HFFc6 (cell line): Measurements from ENCODE around the gene JCAD. TPM values are rescaled to one million over a fixed set of nuclear protein-coding genes. Genes with fewer than 3 reads are reported as not detected.

Experiments used
- DNase-seq: peaks from one replicate; pipeline ENCODE4 v3.0.0-alpha.2; 2018
- H3K27ac Mint-ChIP-seq: 2 replicates; pipeline ENCODE4 v1.8.0; 2020; ENCODE audit warnings: mild to moderate bottlenecking, mixed read lengths
- H3K27me3 Mint-ChIP-seq: 2 replicates; pipeline ENCODE4 v1.8.0; 2021; ENCODE audit warnings: mild to moderate bottlenecking, moderate library complexity, mixed read lengths; ENCODE audit not compliant: insufficient read depth
- H3K36me3 Mint-ChIP-seq: 2 replicates; pipeline ENCODE4 v1.8.0; 2021; ENCODE audit warnings: low read depth, mixed read lengths
- H3K4me1 Mint-ChIP-seq: 2 replicates; pipeline ENCODE4 v1.8.0; 2020; ENCODE audit warnings: low read depth, mixed read lengths
- H3K4me3 Mint-ChIP-seq: 2 replicates; pipeline ENCODE4 v1.8.0; 2020; ENCODE audit warnings: mild to moderate bottlenecking, moderate library complexity, mixed read lengths
- H3K9me3 Mint-ChIP-seq: 2 replicates; pipeline ENCODE4 v1.8.0; 2020; ENCODE audit warnings: mild to moderate bottlenecking, mixed read lengths
- total RNA-seq, 6 experiments: library from RNA; stranded (reverse); fragmentation: NEBNext Ultra II Directional; extraction: Animal tissue kit (Norgen Biotek cat#: 25700); gene quantifications; 2 replicates in 1 of 6; 3 replicates in 5 of 6; pipeline ENCODE4 v1.2.3, GENCODE V29; 2021
- TF ChIP-seq, protein P1 (sequence below): fragments of 200-600 bp; sonication (generic); IDR thresholded peaks from 2 replicates; pipeline ENCODE4 v1.5.0; 2021; ENCODE audit warnings: antibody characterized with exemption, mild to moderate bottlenecking

The JCAD gene
- total RNA-seq, 6 experiments from 2014 or later = 27.7 to 54.4 (median 46.6) TPM

DNA sequence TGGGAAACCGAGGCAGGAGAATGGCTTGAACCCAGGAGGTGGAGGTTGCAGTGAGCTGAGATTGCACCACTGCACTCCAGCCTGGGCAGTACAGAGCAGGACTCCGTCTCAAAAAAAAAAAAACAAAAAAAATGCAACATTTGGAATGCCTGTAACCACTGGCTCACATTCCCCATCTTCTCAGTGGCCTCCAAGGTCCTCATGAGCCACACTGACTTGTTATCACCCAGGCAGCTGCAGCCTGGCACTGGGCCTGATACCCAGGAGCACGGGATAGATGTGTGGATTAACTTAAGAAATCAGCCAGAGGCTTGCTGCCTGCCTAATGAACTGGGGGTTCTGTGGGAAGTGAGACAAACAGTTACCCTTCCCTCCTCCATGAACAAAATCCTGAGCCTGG lies 23.0 kb downstream of the JCAD start:
- Mint-ChIP-seq H3K4me1 (no peaks in the 10 kb centered on the region), H3K4me3 (no peak overlapping the region)

DNA sequence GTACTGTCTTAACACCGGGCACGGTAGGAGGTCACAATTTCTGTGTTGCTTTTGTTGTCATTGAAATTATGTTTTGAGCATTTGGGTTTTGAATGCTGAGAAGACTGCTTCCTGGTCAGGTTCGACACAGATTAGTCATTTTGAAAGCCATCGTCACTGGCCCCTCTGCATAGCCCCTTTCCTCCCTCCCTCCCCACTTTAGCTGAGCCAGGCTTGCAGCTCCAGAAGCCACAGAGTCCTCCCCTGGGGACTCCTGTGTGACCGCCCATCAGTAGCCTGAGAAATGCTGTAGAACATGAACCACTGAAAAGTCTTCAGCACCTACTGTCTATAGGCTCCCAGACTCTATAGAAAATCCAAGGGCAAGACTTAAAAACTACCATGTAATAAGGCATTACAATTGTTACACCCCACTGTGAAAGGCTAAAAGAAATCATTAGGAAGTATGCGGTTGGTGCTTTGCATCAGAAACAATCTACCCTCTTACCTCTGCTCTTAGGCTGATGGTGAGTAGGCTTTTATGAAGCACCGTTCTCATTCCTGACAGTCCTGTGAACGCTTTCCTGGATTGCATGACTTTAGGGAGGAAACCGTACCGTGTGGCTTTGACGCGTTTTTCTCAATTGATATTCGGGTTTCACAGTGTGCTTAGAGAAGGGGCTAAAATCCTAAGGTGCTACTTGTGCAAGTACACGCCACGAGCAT lies 24.8 kb downstream of the JCAD start:
- Mint-ChIP-seq H3K4me3 (no peak overlapping the region), H3K27me3 (peaks cover 2% of the 10 kb centered on the region; the same call in 1 of the 2 replicates), H3K27ac (no peak overlapping the region), H3K36me3 (peaks cover 2% of the 10 kb centered on the region; the same call in 1 of the 2 replicates), H3K9me3 (no peaks in the 10 kb centered on the region), H3K4me1 (no peaks in the 10 kb centered on the region)
- TF ChIP-seq, protein P1, sequence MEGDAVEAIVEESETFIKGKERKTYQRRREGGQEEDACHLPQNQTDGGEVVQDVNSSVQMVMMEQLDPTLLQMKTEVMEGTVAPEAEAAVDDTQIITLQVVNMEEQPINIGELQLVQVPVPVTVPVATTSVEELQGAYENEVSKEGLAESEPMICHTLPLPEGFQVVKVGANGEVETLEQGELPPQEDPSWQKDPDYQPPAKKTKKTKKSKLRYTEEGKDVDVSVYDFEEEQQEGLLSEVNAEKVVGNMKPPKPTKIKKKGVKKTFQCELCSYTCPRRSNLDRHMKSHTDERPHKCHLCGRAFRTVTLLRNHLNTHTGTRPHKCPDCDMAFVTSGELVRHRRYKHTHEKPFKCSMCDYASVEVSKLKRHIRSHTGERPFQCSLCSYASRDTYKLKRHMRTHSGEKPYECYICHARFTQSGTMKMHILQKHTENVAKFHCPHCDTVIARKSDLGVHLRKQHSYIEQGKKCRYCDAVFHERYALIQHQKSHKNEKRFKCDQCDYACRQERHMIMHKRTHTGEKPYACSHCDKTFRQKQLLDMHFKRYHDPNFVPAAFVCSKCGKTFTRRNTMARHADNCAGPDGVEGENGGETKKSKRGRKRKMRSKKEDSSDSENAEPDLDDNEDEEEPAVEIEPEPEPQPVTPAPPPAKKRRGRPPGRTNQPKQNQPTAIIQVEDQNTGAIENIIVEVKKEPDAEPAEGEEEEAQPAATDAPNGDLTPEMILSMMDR = no peak
- no peak for DNase-seq

More for the DNA sequence above, 23.0 kb downstream of the JCAD start:
- no peak overlapping the region for H3K27ac Mint-ChIP-seq
- H3K36me3 Mint-ChIP-seq = peaks cover 7% of the 10 kb centered on the region; the same call in 1 of the 2 replicates
- H3K27me3 Mint-ChIP-seq = peaks cover 4% of the 10 kb centered on the region; the same call in 1 of the 2 replicates
- no peak for DNase-seq
- TF ChIP-seq, protein P1 = no peak
- no peaks in the 10 kb centered on the region for H3K9me3 Mint-ChIP-seq

DNA sequence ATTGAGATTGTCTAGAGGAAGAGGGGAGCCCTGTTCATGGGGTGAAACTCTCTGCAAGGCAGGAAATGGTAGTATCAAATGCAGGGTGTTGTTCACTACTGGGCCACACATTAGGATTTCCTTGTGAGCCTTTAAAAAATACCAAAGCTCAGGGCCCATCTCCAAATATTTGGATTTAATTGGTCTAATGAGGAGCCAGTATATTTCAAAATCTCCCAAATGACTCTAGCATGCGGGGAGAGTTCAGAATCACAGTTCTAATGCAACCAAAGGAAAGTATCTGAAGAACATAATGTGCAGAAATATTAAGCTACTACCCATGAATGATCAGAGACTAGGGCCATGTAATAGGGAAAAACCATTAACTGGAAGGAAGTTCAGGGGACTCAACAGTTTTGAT lies 27.3 kb downstream of the JCAD start:
- Mint-ChIP-seq H3K4me3 (no peak overlapping the region), H3K4me1 (no peaks in the 10 kb centered on the region), H3K9me3 (no peaks in the 10 kb centered on the region), H3K27me3 (peaks cover 10% of the 10 kb centered on the region), H3K36me3 (peaks cover 16% of the 10 kb centered on the region; the same call in 1 of the 2 replicates), H3K27ac (no peak overlapping the region)
- TF ChIP-seq, protein P1 = no peak
- DNase-seq = no peak

DNA sequence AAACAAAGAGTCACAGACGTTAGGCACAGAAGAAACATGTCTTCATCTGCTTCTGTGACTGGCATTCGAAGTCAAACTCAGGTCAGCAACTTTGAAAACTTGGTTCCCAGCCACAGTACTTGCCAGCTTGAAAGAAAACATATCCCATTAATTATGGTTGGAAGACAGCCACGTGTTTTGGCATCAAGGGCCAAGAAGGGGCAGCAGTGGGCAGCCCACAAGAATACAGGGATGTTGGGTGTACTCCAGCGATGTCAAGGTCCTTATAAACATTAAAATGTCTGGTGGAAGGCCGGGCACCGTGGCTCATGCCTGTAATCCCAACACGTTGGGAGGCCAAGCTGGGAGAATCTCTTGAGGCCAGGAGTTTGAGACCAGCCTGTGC lies 29.5 kb downstream of the JCAD start:
- Mint-ChIP-seq H3K4me3 (no peak overlapping the region), H3K36me3 (peaks cover 16% of the 10 kb centered on the region; the same call in 1 of the 2 replicates)

DNA sequence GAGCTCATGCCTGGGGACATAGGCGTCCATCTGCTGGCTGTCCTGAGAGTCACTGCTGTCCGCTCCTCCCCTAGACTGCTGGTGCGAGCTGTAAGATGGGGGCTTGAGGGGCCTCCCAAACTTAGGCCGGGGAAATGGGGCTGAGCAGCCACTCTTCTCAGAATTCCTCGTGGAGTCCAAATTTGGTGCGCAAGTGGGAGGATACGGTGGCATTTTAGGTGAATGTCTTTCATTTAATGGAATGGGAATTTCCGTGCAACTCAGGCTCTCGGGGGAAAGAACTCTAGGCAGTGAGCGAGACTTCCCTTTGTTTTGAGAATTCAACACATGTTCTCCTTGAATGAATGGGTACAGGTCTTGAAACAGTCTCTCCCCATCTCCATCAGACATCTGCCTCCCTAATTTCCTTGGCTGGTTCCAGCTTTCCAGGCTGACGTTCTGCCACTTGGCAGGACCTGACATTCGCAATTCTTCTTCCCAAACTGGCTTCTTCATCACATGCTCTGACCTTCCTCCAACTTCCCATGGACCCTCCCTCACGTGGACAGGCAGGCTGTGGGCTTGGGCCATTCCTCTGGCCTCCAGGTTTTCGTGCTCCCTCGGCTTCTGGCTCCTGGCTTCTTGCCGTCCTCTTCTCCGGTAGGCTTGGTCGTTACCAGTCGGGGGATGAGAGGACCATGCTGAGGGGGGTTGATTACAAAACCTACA lies 30.1 kb downstream of the JCAD start:
- H3K9me3 Mint-ChIP-seq = no peaks in the 10 kb centered on the region
- no peak overlapping the region for H3K4me3 Mint-ChIP-seq
- peaks cover 16% of the 10 kb centered on the region; the same call in 1 of the 2 replicates for H3K36me3 Mint-ChIP-seq
- H3K4me1 Mint-ChIP-seq = no peaks in the 10 kb centered on the region
- no peak for DNase-seq
- TF ChIP-seq, protein P1 = no peak
- H3K27me3 Mint-ChIP-seq = peaks cover 16% of the 10 kb centered on the region
- no peak overlapping the region for H3K27ac Mint-ChIP-seq

More for the DNA sequence above, 29.5 kb downstream of the JCAD start:
- Mint-ChIP-seq H3K4me1 (no peaks in the 10 kb centered on the region), H3K27ac (no peak overlapping the region), H3K27me3 (peaks cover 14% of the 10 kb centered on the region), H3K9me3 (no peaks in the 10 kb centered on the region)
- TF ChIP-seq, protein P1 = no peak
- no peak for DNase-seq
